Stomach (tissue), 4 donors: ENCODE data around the gene BTBD2.

Source experiments
- CTCF ChIP-seq, 7 experiments: fragments of 450-650 bp in 4 of 7; fragments of 200-600 bp in 3 of 7; sonication (generic) in 3 of 7; IDR thresholded peaks; one replicate each; pipeline ENCODE4 v1.5.1; 2016 to 2019; ENCODE audit warnings: antibody characterized with exemption in 7 of 7, control low read depth in 2 of 7, mild to moderate bottlenecking in 1 of 7
- POLR2A ChIP-seq, 4 donors: fragments of 450-650 bp; IDR thresholded peaks; one replicate each; pipeline ENCODE4 v1.6.1; 2016; ENCODE audit warnings: antibody characterized with exemption in 4 of 4, control low read depth in 2 of 4, mild to moderate bottlenecking in 1 of 4, moderate library complexity in 1 of 4
- POLR2AphosphoS5 ChIP-seq, 3 donors: sonication (generic); formaldehyde crosslinking; IDR thresholded peaks; one replicate each; pipeline ENCODE4 v1.6.1; 2016; ENCODE audit warnings: antibody characterized with exemption in 3 of 3

- no peak for TF ChIP-seq CTCF (IDR thresholded peaks at IDR 0.05)
- TF ChIP-seq POLR2A (IDR thresholded peaks at IDR 0.05) = no peak
- no peak for TF ChIP-seq POLR2AphosphoS5 (IDR thresholded peaks at IDR 0.05)
These were observed 79.9 kb downstream of the BTBD2 start for GRCh38 chr19:1935484-1936208.
